ENCODE measurements around the gene STARD3.
"Not testable (repeated sequence)": the region's sequence is repeated elsewhere in the genome, so short reads cannot be mapped to it uniquely, and the experiment has no call there.

STARD3 gene

DNA sequence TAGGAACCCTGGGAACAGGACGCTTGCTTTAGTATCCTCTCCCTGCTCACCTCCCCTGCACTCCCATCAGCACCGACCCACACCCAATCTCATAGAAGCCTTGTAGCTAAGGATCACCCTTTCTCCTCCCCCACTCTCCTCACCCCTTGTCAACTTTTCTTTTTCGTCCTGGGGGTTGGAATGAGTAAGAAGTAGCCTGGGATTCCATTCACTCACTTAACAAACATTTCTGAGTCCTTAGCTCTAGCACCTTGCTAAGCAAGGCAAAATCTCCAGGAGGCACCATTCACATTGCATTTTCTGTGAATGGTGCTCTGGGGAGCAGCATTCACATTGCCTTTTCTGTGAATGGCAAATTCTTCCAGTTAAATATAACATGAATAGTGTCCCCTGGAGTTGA, 52.0 kb downstream of the STARD3 start:
- H3K4me3 ChIP-seq (ENCODE audit: low read depth, low read length), result peak overlapping the region; percentile 89
- H3K36me3 ChIP-seq (ENCODE audit: insufficient read depth, low read length), result no peaks in the 10 kb centered on the region
- H3K27me3 ChIP-seq (ENCODE audit: insufficient read depth, low read length), result no peaks in the 10 kb centered on the region
- H3K27ac ChIP-seq (ENCODE audit: low read depth, low read length), result no peak overlapping the region
- peak overlapping the region; percentile 97 for H2AFZ ChIP-seq (ENCODE audit: low read length, unreplicated experiment)
- peaks cover 13% of the 10 kb centered on the region for H3K4me1 ChIP-seq (ENCODE audit: control insufficient read depth, insufficient read depth, low read length, unreplicated experiment)
- no peaks in the 10 kb centered on the region for H3K79me2 ChIP-seq (ENCODE audit: control insufficient read depth, insufficient read depth, low read length, unreplicated experiment)

DNA sequence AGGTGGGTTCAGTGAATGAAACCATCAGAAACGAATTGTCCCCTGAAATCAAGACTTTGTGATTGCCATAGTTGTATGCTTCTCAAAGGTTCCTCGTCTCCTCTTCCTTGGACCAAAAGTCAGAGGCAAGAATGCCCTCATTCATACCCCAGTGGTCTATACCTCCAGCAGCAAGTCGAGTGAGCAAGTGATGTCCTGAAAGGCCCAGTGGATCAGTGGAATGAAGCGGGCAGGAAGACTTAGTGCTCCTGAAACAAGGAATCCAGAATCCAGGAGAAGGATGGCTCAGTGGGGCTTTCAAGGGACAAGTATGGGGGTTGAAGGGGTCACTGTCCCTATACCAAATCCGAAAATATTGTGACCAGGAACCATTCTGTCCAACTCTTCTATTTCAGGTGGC, 57.6 kb downstream of the STARD3 start:
- no peak overlapping the region for H3K27ac ChIP-seq (ENCODE audit: low read depth, low read length)
- no peaks in the 10 kb centered on the region for H3K36me3 ChIP-seq (ENCODE audit: insufficient read depth, low read length)
- no peak overlapping the region for H2AFZ ChIP-seq (ENCODE audit: low read length, unreplicated experiment)
- H3K4me3 ChIP-seq (ENCODE audit: low read depth, low read length), result no peak overlapping the region
- no peaks in the 10 kb centered on the region for H3K4me1 ChIP-seq (ENCODE audit: control insufficient read depth, insufficient read depth, low read length, unreplicated experiment)
- H3K79me2 ChIP-seq (ENCODE audit: control insufficient read depth, insufficient read depth, low read length, unreplicated experiment), result no peaks in the 10 kb centered on the region
- no peaks in the 10 kb centered on the region for H3K27me3 ChIP-seq (ENCODE audit: insufficient read depth, low read length)

DNA sequence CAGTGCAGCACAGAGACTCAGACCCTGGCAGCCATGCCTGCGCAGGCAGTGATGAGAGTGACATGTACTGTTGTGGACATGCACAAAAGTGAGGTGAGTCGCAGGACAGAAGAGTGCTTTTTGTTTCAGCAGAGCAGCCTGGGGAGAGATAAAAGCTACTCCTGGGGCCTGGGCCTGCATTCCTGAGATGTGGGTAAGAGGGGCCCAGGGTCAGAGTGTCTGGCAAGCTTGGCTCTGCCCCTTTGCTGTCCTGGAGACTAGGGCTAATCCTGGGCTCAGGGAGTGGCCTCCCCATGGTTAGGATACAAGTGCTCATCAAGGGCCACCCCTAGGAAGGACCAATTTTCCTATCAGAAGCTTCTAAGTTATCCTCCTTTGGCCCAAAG, 58.1 kb downstream of the STARD3 start:
- no peak overlapping the region for H3K27ac ChIP-seq (ENCODE audit: low read depth, low read length)
- peaks cover 3% of the 10 kb centered on the region for H3K79me2 ChIP-seq (ENCODE audit: control insufficient read depth, insufficient read depth, low read length, unreplicated experiment)
- H2AFZ ChIP-seq (ENCODE audit: low read length, unreplicated experiment), result no peak overlapping the region
- H3K27me3 ChIP-seq (ENCODE audit: insufficient read depth, low read length), result no peaks in the 10 kb centered on the region
- no peaks in the 10 kb centered on the region for H3K36me3 ChIP-seq (ENCODE audit: insufficient read depth, low read length)
- no peaks in the 10 kb centered on the region for H3K4me1 ChIP-seq (ENCODE audit: control insufficient read depth, insufficient read depth, low read length, unreplicated experiment)
- no peak overlapping the region for H3K4me3 ChIP-seq (ENCODE audit: low read depth, low read length)

DNA sequence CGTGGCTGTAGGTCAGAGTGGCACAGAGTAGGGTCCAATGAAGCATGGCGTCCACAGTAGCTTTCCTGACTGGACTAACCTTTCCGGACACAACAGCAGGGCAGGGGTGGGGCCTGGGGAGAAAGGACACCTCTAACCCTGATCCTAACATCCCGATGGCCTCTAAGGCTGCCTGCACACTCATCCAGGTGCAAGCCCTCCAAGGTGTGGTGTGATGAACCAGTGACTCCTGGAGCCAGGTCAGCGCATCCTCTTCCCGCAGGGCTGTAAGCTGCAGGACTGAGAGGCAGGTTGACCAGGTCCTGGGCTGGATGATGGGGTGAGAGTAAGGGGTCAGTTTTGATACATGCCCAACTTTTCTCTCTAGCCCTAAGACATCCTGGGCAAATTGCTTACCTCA, 59.8 kb downstream of the STARD3 start:
- Histone ChIP-seq H3K4me1 (ENCODE audit: control insufficient read depth, insufficient read depth, low read length, unreplicated experiment) (peaks cover 3% of the 10 kb centered on the region), H2AFZ (ENCODE audit: low read length, unreplicated experiment) (no peak overlapping the region), H3K4me3 (ENCODE audit: low read depth, low read length) (no peak overlapping the region), H3K36me3 (ENCODE audit: insufficient read depth, low read length) (no peaks in the 10 kb centered on the region), H3K27me3 (ENCODE audit: insufficient read depth, low read length) (no peaks in the 10 kb centered on the region), H3K27ac (ENCODE audit: low read depth, low read length) (no peak overlapping the region), H3K79me2 (ENCODE audit: control insufficient read depth, insufficient read depth, low read length, unreplicated experiment) (peaks cover 17% of the 10 kb centered on the region)

DNA sequence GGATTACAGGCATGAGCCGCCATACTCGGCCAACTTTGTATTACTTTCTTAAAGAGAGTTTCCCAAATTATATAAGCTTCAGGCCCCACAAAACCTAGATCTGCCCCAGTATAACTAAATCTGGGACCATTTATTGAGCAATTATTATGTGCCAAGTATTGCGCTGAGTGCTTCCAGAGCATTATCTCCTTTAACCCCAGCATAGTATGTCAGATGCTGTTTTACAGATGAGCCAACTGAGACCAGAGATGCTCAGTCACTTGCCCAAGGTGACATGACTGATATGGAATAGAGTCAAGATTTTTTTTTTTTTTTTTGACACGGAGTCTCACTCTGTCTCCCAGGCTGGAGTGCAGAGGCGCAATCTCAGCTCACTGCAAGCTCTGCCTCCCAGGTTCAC, 61.0 kb downstream of the STARD3 start:
- Histone ChIP-seq H2AFZ (ENCODE audit: low read length, unreplicated experiment) (no peak overlapping the region), H3K36me3 (ENCODE audit: insufficient read depth, low read length) (no peaks in the 10 kb centered on the region), H3K27ac (ENCODE audit: low read depth, low read length) (no peak overlapping the region), H3K79me2 (ENCODE audit: control insufficient read depth, insufficient read depth, low read length, unreplicated experiment) (peaks cover 21% of the 10 kb centered on the region), H3K4me1 (ENCODE audit: control insufficient read depth, insufficient read depth, low read length, unreplicated experiment) (peaks cover 3% of the 10 kb centered on the region), H3K27me3 (ENCODE audit: insufficient read depth, low read length) (no peaks in the 10 kb centered on the region), H3K4me3 (ENCODE audit: low read depth, low read length) (no peak overlapping the region)

DNA sequence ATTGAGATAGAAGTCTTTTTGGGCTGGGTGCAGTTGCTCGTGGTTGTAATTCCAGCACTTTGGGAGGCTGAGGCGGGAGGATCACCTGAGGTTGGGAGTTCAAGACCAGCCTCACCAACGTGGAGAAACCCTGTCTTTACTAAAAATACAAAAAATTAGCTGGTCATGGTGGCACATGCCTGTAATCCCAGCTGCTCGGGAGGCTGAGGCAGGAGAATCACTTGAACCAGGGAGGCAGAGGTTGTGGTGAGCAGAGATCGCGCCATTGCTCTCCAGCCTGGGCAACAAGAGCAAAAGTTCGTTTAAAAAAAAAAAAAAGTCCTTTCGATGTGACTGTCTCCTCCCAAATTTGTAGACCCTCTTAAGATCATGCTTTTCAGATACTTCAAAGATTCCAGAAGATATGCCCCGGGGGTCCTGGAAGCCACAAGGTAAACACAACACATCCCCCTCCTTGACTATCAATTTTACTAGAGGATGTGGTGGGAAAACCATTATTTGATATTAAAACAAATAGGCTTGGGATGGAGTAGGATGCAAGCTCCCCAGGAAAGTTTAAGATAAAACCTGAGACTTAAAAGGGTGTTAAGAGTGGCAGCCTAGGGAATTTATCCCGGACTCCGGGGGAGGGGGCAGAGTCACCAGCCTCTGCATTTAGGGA, 62.3 kb downstream of the STARD3 start:
- Histone ChIP-seq H2AFZ (ENCODE audit: low read length, unreplicated experiment) (peak overlapping the region; percentile 87), H3K79me2 (ENCODE audit: control insufficient read depth, insufficient read depth, low read length, unreplicated experiment) (peaks cover 21% of the 10 kb centered on the region), H3K4me3 (ENCODE audit: low read depth, low read length) (peak overlapping the region; percentile 90)
- not testable (repeated sequence) for H3K27me3 ChIP-seq (ENCODE audit: insufficient read depth, low read length); H3K27ac ChIP-seq (ENCODE audit: low read depth, low read length); H3K36me3 ChIP-seq (ENCODE audit: insufficient read depth, low read length); H3K4me1 ChIP-seq (ENCODE audit: control insufficient read depth, insufficient read depth, low read length, unreplicated experiment)

DNA sequence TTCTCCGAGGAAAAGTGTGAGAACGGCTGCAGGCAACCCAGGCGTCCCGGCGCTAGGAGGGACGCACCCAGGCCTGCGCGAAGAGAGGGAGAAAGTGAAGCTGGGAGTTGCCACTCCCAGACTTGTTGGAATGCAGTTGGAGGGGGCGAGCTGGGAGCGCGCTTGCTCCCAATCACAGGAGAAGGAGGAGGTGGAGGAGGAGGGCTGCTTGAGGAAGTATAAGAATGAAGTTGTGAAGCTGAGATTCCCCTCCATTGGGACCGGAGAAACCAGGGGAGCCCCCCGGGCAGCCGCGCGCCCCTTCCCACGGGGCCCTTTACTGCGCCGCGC, 62.8 kb downstream of the STARD3 start, which contains the start of gene ERBB2:
ERBB2 (plus strand) TSS at position 247 of the 330 bp plus-strand sequence. CDS start 175 bp downstream, outside the sequence.
- Histone ChIP-seq H3K79me2 (ENCODE audit: control insufficient read depth, insufficient read depth, low read length, unreplicated experiment) (peaks cover 21% of the 10 kb centered on the region), H3K27me3 (ENCODE audit: insufficient read depth, low read length) (no peaks in the 10 kb centered on the region), H3K4me3 (ENCODE audit: low read depth, low read length) (peak within 1 kb of the TSS; percentile 90), H3K27ac (ENCODE audit: low read depth, low read length) (no peak within 1 kb of the TSS), H3K36me3 (ENCODE audit: insufficient read depth, low read length) (no peaks in the 10 kb centered on the region), H3K4me1 (ENCODE audit: control insufficient read depth, insufficient read depth, low read length, unreplicated experiment) (peaks cover 3% of the 10 kb centered on the region), H2AFZ (ENCODE audit: low read length, unreplicated experiment) (peak within 1 kb of the TSS; percentile 87)

DNA sequence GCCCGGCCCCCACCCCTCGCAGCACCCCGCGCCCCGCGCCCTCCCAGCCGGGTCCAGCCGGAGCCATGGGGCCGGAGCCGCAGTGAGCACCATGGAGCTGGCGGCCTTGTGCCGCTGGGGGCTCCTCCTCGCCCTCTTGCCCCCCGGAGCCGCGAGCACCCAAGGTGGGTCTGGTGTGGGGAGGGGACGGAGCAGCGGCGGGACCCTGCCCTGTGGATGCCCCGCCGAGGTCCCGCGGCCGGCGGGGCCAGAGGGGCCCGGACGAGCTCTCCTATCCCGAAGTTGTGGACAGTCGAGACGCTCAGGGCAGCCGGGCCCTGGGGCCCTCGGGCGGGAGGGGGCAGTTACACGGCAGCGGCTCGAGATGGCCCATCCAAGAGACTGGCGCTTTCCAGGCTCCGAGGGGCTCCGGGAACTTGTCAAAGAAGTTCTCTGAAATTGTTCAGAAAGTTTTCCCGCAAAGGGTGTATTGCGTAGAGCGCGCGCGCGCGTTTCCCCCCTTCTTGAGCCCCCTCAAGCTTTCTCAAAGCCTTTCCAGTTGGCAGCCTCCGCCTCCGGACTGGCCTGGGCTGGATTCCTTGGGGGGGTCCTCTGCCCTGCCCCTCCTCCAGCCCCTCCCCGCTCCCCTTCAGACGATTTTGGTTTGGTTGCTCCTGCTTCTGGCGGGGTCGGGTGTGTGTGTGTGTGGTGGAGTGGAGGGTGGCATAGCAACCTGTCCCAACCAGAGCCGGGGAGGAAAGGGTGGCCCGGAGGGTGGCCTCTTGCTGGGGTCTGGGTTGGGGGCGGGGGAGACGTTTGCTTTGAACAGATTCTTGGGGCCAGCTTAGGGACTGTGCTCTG, 63.4 kb downstream of the STARD3 start:
- Histone ChIP-seq H3K27ac (ENCODE audit: low read depth, low read length) (no peak overlapping the region), H3K4me3 (ENCODE audit: low read depth, low read length) (peak overlapping the region; percentile 90), H3K27me3 (ENCODE audit: insufficient read depth, low read length) (no peaks in the 10 kb centered on the region), H3K79me2 (ENCODE audit: control insufficient read depth, insufficient read depth, low read length, unreplicated experiment) (peaks cover 21% of the 10 kb centered on the region), H3K36me3 (ENCODE audit: insufficient read depth, low read length) (no peaks in the 10 kb centered on the region), H3K4me1 (ENCODE audit: control insufficient read depth, insufficient read depth, low read length, unreplicated experiment) (peaks cover 3% of the 10 kb centered on the region), H2AFZ (ENCODE audit: low read length, unreplicated experiment) (peak overlapping the region; percentile 87)

DNA sequence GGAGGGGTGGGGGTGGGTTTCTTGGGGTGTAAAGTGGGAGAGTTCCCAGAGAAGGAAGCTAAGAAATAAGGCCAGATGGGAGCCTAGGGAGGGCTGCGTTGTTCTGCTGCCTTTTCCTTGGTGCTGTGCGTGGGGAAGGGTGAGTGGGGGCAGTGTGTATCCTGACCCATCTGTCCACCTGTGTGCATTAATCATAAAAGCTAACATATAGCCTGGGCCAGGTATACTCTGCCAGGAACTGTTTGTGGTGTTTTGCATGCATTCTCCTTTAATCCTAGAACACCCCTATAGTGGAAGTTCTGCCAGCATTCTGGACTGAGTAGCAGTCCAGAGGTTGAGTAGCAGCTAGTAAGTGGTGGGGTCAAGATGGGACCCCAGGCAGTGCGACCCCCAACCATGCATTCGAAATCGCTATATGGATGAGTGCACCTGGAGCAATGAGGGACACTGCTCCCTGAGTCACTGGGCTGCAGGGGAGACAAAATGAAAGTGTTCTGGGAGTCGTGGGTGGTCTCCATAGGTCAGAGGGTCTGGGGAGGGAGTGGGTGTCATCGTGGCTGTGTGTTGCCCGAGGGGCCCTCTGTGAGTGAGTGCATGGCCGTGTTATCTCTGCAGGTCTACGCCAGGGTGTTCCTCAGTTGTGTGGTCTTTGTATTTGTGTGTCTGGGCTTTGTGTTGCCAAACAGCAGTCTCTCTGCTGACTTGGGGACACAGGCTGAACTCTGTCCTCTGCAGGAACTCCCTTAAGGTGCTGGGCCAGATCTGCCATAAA, 64.3 kb downstream of the STARD3 start:
- Histone ChIP-seq H3K4me3 (ENCODE audit: low read depth, low read length) (peak overlapping the region; percentile 90), H3K27me3 (ENCODE audit: insufficient read depth, low read length) (no peaks in the 10 kb centered on the region), H3K27ac (ENCODE audit: low read depth, low read length) (no peak overlapping the region), H2AFZ (ENCODE audit: low read length, unreplicated experiment) (no peak overlapping the region), H3K36me3 (ENCODE audit: insufficient read depth, low read length) (no peaks in the 10 kb centered on the region), H3K4me1 (ENCODE audit: control insufficient read depth, insufficient read depth, low read length, unreplicated experiment) (peaks cover 3% of the 10 kb centered on the region), H3K79me2 (ENCODE audit: control insufficient read depth, insufficient read depth, low read length, unreplicated experiment) (peaks cover 23% of the 10 kb centered on the region)

DNA sequence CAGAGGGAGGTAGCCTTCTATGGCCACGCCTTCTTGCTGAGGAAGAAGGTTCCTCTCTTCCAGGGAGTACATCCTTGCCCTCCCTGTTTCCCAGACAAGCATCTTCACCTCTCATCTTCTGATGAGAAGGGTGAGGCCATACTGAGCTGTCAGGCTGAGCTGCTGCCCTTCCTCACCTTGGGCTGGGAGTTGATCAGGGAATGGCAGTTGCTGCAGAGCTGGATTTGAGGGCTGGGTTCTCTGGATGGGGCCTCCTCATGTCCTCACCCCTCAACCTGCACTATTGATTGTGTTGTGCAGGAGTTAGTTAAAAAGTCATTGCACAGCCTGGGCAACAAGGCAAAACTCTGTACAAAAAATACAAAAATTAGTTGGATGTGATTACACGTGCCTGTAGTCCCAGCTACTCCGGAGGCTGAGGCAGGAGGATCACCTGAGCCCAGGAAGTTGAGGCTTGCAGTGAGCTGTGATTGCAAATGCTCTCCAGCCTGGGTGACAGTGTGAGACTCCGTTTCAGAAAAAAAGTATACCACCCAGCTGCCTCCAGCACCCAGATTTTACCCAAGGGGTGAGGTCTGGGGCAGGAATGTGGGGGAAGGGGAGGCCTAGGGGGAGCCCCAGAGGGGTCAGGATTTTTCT, 65.0 kb downstream of the STARD3 start:
- peak overlapping the region; percentile 90; the same call in 1 of the 2 replicates for H3K4me3 ChIP-seq (ENCODE audit: low read depth, low read length)
- peaks cover 3% of the 10 kb centered on the region for H3K4me1 ChIP-seq (ENCODE audit: control insufficient read depth, insufficient read depth, low read length, unreplicated experiment)
- no peaks in the 10 kb centered on the region for H3K27me3 ChIP-seq (ENCODE audit: insufficient read depth, low read length)
- H3K27ac ChIP-seq (ENCODE audit: low read depth, low read length), result no peak overlapping the region
- H3K36me3 ChIP-seq (ENCODE audit: insufficient read depth, low read length), result no peaks in the 10 kb centered on the region
- peaks cover 27% of the 10 kb centered on the region for H3K79me2 ChIP-seq (ENCODE audit: control insufficient read depth, insufficient read depth, low read length, unreplicated experiment)
- H2AFZ ChIP-seq (ENCODE audit: low read length, unreplicated experiment), result no peak overlapping the region
